NCI-H524 treated with DMSO at 0.1 percent for 48 hours (cell line): Measurements from ENCODE around the gene PRKCA.

Experiments
- DNase-seq: peaks from one replicate; lab custom pipeline; 2025; lab: John Stamatoyannopoulos, UW

Gene PRKCA

DNA sequence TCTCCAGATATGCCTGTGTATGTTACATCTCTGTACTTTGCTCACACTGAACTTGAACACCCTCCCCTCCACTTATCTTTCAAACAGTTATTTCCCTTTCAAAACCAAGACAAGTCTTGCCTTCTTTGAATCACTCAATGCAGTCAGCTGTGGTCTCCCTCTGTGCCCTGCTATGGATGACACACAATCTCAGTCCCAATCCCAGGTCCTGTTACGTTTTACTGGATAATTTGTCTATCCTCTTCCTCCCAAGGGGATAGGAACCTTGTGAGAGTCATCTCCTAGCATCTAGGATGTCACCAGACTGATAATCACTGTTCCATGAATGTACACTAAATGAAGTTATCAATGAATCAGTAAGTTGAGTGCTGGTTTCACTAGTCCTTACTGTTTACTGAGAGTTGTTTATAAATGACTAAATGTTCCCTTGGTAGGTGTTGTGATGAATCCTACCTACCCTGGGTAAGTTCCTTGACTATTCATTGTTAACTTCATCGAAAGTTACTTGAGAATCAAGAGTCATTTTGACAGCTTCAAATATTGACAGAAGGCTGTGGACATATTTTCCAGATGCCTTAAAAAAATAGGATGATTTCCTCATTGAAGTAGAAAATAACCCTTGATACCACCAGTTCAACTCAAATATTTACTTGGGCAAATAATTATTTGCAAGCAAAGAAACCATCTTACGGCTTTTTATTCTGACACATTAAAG, 244.9 kb downstream of the PRKCA start:
- no peak for DNase-seq

- no peak for DNase-seq
Observed at GRCh38 chr17:66548158-66548557, 245.7 kb downstream of the PRKCA start.

DNA sequence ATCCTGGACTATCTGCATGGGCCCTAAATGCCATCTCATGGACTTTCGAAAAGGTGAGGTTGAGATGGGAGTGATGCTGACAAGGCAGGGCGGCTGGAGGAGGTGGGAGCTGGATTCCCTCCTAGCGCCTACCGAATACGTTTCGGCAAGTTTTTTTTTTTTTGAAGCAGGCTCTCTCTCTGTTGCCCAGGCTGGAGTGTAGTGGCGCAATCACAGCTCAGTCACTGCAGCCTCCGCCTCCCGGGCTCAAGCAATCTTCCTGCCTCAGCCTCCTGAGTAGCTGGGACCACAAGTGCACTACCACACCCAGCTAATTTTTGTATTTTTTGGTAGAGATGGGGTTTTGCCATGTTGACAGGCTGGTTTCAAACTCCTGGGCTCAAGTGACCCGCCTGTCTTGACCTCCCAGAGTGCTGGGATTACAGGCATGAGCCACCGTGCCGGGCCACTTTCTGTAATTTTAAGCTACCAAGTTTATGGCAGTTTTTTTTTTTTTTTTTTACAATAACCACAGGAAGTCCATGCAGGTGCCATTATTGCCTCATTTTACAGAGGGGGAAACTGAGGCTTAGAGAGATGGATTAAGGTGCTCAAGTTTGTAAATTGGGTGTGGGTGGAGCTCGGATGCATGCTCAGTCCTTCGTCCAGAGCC, 246.4 kb downstream of the PRKCA start:
- no peak for DNase-seq

GRCh38 chr17:66549311-66549704, 246.9 kb downstream of the PRKCA start:
- no peak for DNase-seq

- DNase-seq = no peak
Observed at GRCh38 chr17:66549731-66550207, 247.4 kb downstream of the PRKCA start.

GRCh38 chr17:66551839-66552238, 249.4 kb downstream of the PRKCA start:
- no peak for DNase-seq

DNA sequence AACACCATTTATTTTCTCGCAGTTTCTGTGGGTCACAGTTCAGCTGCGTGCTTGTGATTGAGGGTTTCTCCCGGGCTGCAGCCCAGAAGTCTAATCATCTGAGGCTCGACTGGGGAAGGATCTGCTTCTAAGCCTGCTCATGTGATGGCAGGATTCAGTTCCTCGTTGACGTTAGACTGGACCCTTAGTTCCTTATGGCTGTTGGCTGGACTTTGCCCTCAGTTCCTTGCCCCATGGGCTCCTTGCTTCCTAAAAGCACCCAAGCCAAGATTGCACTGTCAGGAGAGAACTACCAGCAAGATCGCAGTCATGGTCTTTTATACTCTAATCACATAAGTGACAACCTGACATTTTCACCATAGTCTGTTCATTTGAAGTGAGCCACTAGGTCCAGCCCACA, 250.0 kb downstream of the PRKCA start:
- no peak for DNase-seq

DNA sequence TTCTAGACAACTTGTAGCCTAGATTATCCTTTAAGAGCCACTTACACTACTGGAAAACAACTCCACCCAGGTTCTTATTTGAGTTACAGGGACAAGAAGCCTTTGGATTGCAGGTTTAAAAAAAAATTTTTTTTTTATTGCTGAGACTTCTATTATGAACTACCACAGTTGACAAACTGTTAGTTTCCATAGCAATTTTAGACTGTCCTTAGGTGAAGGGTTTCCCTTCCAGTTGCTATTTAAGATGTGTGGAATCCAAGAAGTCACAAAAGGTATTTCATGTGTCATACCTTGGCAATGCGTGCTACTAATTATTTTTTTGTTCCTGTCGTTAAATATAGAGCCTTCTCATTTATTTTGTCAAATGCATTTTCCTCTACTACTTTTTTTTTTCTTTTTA, 253.2 kb downstream of the PRKCA start:
- no peak for DNase-seq

GRCh38 chr17:66557200-66557599, 254.8 kb downstream of the PRKCA start:
- DNase-seq = no peak

GRCh38 chr17:66557886-66558285, 255.5 kb downstream of the PRKCA start:
- DNase-seq = no peak

GRCh38 chr17:66560691-66561090, 258.3 kb downstream of the PRKCA start:
- no peak for DNase-seq

GRCh38 chr17:66562119-66562518, 259.7 kb downstream of the PRKCA start:
- DNase-seq = no peak

DNA sequence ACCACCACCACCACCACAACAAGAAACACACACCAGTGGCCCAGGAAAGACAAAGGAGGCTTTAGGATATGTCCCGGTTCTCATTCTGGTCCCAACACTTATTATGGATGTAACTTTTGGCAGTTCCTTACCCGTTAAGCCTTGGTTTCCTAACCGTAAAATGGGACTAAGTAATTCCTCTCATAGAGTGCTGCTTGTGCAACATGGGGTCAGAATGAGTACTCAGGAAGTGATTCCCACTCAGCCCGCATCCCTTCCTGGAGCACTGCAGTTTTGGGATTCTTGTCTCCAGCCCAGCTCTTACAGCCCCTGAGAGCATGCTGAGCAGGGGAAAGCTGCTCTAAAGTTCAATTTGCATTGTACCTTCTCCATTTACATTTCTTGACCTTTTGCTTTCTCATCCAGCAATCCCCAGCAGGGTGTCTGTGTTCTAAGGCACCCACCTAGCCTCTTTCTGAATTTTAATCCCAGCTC, 262.6 kb downstream of the PRKCA start:
- DNase-seq = no peak

DNA sequence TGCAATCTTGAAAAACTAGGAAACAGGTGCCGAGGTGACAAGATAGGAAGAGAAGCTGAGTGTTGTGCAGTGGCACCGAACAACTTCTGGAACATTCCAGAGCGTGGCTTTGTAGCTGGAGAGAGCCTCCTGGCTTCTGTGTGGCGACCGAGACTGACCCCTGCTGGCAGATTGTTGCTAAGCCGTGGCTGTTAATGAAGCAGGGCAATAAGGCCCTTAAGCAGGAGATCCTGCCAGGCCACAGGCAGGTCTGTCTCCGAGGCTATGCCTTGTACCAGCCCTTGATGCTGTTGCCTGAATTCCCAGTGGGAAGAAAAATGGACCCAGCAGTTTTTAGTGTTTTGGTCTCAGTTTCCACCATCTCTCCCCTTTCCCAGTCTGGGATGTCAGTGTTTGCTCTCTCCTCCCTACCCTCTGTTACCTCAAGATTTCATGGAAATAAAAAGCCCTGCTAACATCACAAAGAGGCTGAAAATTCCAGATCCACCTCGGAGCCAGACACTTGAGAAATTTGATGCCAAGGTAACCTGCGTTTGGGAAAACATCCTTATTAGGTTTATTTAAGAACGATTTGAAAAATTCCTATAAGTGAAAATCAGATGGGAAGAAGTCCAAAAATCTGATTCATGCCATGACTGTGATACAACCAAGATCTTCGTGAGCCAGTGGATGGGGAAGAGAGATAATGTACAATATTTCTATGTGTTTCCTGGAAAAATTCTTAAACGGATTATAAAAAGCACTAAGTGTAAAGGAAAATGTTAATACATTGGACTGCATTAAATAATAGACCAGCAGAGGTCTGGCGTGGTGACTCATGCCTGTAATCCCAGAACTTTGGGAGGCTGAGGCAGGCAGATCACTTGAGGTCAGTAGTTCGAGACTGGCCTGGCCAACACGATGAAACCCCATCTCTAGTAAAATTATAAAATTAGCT, 265.1 kb downstream of the PRKCA start:
- no peak for DNase-seq

DNA sequence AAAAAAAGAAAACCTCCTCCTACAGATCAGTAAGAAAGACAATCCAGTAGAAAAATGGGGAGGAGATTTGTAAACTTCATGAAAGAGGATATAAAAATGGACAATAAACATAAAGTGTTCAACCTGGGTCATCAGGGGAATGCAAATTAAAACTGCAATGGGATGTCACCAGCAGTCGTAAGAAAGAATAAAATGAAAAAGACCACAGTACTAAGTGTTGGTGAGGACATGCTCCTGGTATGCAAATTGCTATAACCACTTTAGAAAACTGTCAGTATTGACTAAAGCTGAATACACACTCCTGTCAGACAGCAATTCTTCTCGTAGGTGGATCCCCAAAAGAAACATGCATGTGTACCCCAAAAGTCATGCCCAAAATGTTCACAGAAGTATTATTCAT, 267.2 kb downstream of the PRKCA start:
- no peak for DNase-seq

DNA sequence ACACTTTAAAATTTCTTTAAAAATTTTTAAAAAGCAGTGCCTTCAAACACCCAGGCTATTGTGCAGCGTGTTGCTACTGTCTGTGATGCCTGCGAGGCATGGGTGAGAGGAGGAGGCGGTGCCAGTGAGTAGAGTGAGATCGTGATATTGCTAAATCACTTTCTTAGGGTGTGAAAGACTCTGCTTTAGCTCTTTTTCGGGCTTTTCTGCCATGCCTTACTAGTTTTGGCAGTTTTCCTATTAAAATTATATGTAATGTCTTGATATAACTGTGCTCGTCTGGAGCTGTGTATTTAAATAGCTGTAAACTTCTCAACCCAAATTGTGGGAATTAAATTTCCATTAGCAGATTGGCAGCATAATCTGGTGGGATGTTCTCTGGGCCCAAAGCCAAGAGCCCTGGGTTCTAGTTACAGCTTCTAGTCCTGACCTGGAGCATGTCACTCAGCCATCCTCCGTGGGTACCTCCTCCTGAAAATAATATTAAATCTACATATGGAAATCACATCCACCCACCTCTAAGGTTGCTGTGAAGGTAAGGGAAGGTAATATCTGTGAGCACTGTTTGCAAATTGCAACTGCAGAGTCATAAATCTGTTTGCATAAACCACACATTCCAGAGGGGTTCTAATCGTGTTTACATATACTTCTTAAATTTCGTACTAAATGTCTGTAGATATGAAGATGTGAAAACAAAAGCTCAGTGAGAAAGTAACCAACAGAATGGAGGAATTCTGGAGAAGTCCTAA, 268.2 kb downstream of the PRKCA start:
- DNase-seq = no peak

DNA sequence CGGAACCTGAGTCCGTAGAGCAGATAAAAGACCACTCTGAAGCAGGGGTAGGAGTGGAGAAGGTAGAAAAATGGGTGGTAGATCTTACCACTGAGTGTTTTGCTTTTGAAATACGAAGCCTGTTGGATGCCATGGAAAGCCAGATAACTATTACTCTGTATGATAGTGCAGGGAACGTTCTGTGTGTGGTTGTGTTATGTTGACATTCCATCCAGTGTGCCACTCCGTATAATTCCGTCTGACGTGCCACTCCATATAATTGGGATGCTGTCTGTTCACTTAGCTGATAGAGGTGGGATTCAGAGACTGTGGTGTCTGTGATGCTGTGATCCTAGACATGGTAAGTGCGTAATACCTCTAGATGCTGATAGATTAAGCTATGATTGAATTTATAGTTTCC, 269.3 kb downstream of the PRKCA start:
- no peak for DNase-seq

DNA sequence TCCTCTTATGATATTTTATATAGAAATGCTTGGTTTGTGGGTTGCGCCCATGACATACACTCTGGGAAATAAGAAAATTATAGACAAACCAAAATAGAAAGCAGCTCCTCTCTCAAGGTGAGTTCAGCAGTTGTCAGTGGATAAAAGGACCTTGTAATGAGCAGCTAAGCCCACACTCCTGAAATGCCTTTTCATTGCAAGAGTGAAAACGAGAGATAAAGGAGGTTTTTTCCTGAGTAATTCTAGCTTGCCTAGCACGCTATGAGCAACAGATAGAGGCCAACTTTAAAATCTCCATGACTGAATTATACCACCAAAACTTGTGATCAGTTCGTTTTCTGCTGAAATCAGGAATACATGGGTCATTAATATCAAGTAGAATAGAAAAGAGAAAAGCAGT, 270.7 kb downstream of the PRKCA start:
- DNase-seq = no peak

DNA sequence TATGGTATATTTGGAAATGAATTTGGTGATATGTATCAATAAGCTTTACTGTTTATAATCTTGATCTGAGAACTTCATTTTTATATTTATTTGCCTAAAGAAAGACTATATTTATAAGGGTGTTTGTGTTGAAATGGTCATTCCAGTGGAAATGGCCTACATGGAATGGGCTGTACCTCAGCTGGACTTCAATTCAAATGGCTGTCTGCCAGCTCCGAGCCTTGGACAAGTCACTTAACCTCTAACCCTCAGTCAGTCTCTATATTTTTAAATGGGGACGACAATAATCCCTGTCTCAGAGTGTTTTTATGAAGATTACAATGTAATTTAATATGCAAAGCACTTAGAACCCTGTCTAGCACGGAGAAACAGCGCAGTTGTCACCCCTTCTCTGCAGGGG, 271.7 kb downstream of the PRKCA start:
- no peak for DNase-seq

DNA sequence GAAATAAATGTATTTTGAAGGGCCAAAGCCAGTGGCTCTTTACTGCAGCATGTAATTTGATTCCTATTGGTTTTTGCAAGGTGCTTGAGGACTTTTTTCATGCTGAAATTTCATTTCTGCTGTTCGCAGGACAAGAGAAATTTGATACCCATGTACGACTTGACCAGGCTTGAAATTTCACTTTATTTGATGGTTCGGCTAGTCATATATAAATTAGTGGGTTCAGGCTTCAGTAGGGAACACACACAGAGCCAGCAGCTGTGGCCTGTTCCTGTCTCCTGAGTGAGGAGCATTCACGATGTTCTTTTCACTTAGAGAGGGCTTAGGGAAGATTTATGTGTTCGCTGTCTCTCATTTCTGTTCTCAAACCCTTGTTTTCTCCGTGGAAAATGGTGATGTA, 274.1 kb downstream of the PRKCA start:
- no peak for DNase-seq

GRCh38 chr17:66577041-66577440, 274.6 kb downstream of the PRKCA start:
- DNase-seq = no peak
